GM21717 (cell line): ENCODE measurements around the gene ING1.
A peak's percentile ranks its signal among the peaks of the same experiment; 100 is the strongest.
"Not testable (repeated sequence)": the region's sequence is repeated elsewhere in the genome, so short reads cannot be mapped to it uniquely, and the experiment has no call there.

Source experiments
- ATAC-seq: cut with Tn5 transposase; IDR thresholded peaks from one replicate; pipeline ENCODE4 v1.9.1; 2021; ENCODE audit warnings: mild to moderate bottlenecking, moderate library complexity; ENCODE audit not compliant: unreplicated experiment

The ING1 gene

GRCh38 chr13:110713642-110713952 lies at the start of gene ING1:
TSS of gene ING1 (plus strand) at chr13:110713700. CDS start at chr13:110714150, 450 bp downstream.
- no peak for ATAC-seq

- no peak for ATAC-seq
These were observed 49.5 kb upstream of the ING1 start for GRCh38 chr13:110664041-110664440.

- ATAC-seq: no peak
These were observed 48.8 kb upstream of the ING1 start for GRCh38 chr13:110664673-110665072.

GRCh38 chr13:110665491-110666254 lies 47.8 kb upstream of the ING1 start:
- no peak for ATAC-seq

GRCh38 chr13:110666255-110666533 lies 47.3 kb upstream of the ING1 start:
- ATAC-seq: no peak

- ATAC-seq: no peak
These were observed 44.5 kb upstream of the ING1 start for GRCh38 chr13:110669036-110669435.

- ATAC-seq: not testable (repeated sequence)
These were observed 43.7 kb upstream of the ING1 start for GRCh38 chr13:110669814-110670213.

GRCh38 chr13:110676595-110677587 lies 36.6 kb upstream of the ING1 start:
- peak; percentile 87 for ATAC-seq

GRCh38 chr13:110677731-110678545 lies 35.6 kb upstream of the ING1 start:
- no peak for ATAC-seq

- no peak for ATAC-seq
These were observed 32.6 kb upstream of the ING1 start for GRCh38 chr13:110680852-110681251.

- ATAC-seq: no peak
These were observed 31.5 kb upstream of the ING1 start for GRCh38 chr13:110681868-110682550.

GRCh38 chr13:110682746-110683145 lies 30.8 kb upstream of the ING1 start:
- ATAC-seq: no peak

- no peak for ATAC-seq
These were observed 30.2 kb upstream of the ING1 start for GRCh38 chr13:110683203-110683883.

GRCh38 chr13:110683921-110684320 lies 29.6 kb upstream of the ING1 start:
- ATAC-seq: no peak

GRCh38 chr13:110684388-110685056 lies 29.0 kb upstream of the ING1 start:
- no peak for ATAC-seq

- ATAC-seq: no peak
These were observed 28.0 kb upstream of the ING1 start for GRCh38 chr13:110685305-110686020.

GRCh38 chr13:110687736-110688135 lies 25.8 kb upstream of the ING1 start:
- no peak for ATAC-seq

GRCh38 chr13:110689041-110689440 lies 24.5 kb upstream of the ING1 start:
- no peak for ATAC-seq

GRCh38 chr13:110689711-110690110 lies 23.8 kb upstream of the ING1 start:
- ATAC-seq: no peak
